CD4-positive, alpha-beta T cell treated with Interleukin-4 for 4 hours (primary cell): Measurements from ENCODE around the gene KAT2A.

Source experiments
- DNase-seq: peaks from one replicate; pipeline ENCODE4 v3.0.0-alpha.2; 2020

The KAT2A gene

GRCh38 chr17:42135151-42135550, 14.0 kb upstream of the KAT2A start:
- no peak for DNase-seq

GRCh38 chr17:42133461-42134041, 12.4 kb upstream of the KAT2A start:
- DNase-seq, result peak; percentile 53

- peak; percentile 13 for DNase-seq
Measured at GRCh38 chr17:42132941-42133340, 11.8 kb upstream of the KAT2A start.

DNA sequence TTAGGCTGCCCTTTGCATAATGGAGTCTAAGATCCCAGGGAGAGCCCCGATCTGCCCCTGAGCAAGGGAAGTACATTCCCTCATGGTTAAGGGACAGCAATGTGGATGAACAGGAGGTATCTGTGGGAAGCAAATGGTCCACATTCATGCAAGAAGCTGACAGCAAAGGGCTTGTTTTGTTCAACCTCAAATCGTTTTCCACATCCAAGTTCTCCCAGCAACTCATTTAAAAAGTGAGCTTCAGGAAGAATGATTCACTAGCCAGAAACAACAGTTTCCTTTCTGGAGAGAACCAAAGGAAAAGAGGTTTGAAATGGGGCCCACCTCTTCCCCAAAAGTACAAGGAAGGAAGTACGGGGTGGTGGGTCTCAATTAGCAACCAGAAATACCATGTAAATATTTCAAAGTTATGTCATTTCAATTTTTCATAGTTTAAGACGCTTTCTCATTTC, 10.8 kb upstream of the KAT2A start:
- DNase-seq, result no peak

DNA sequence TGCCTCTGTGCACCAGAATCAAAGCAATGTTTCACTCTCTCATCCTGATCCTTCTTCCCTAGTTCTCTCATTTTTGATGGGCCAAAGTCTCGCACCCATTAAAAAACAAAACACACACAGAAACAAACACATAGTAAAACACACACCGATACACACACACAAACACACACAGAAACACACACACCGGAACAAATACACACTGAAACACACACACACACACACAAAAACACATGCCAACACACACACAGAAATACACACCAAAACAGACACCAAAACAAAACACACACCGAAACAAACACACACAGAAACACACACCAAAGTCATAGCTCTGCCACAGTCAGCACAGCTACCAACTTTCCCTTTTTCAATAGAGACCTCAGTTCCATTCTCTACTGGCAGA, 10.1 kb upstream of the KAT2A start:
- no peak for DNase-seq

GRCh38 chr17:42130310-42130936, 9.3 kb upstream of the KAT2A start:
- no peak for DNase-seq

DNA sequence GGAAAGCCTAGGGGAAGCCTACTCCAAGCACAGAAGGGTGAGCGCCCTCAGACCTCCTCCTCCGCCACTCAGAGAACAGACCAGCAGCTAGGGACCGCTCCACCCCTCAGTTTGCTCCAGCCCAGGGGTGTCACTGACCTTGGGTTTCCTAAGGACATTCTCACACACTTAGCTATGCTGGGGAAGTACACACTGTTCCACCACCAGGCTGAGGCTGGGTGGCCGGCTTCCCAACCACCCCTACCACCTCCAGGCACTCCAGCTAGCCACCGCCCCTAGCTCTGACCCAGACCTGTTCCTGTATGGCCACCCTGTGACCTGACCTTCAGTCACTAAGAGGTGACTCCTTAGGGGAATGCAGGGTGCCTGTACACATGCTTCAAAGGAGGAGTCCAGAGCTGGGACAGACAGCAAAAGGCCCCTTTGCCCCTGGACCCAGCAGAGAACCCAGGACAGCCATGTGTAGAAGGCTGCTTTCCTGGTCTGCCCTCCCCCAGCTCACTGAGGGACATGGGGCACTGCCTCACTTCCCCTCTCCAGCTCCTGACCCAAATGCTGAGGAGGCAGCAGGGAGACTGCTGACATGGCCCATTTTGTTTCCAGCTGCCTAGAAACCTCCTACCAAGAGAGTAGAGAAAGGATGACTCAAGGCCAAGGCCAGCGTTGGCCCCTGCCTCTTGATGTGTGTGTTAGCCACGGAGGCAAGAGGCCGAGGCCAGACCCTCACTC, 8.1 kb upstream of the KAT2A start:
- DNase-seq, result no peak

DNA sequence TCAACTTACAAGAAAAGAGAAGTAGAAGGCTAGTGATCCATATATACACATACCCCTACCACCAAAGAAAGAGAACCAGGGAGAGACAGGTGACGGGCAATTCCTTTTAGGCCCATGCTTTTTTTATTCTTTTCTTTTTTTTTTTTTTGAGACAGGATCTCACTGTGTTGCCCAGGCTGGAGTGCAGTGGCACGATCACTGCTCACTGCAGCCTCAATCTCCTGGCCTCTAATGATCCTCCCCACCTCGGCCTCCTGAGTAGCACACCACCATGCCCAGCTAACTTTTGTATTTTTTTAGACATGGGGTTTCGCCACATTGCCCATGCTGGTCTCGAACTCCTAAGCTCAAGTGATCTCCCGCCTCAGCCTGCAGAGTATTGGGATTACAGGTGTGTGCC, 6.2 kb upstream of the KAT2A start:
- no peak for DNase-seq

- no peak for DNase-seq
Measured at GRCh38 chr17:42126836-42127235, 5.7 kb upstream of the KAT2A start.

GRCh38 chr17:42125565-42125964, 4.4 kb upstream of the KAT2A start:
- DNase-seq, result no peak

DNA sequence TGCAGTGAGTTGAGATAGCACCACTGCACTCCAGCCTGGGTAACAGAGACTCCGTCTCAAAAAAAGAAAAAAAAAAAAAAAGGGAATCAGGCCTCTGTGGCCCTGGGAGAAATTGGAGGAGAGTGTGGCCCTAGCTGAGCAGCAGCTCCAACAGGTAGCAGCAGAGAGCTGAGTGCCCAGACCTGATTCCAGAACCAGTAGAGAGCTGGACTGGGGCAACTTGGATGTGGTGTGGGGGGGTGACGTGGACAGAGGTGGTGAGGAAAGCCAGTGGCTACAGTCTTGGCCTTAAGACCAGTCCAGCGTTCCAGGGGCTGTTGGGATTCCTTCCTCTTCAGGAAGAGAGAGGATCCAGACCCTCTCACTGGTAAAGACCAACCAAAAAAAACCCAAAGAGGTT, 3.1 kb upstream of the KAT2A start:
- DNase-seq, result no peak

GRCh38 chr17:42122371-42123303, 1.5 kb upstream of the KAT2A start, which contains the start of gene HSPB9:
Gene HSPB9 (plus strand): TSS chr17:42122804. CDS start chr17:42122851, 47 bp downstream.
- DNase-seq, result no peak

- no peak for DNase-seq
Measured at GRCh38 chr17:42120161-42120769, 902 bp downstream of the KAT2A start.

GRCh38 chr17:42119301-42119700, 1.9 kb downstream of the KAT2A start:
- DNase-seq, result no peak

- DNase-seq, result peak; percentile 28
Measured at GRCh38 chr17:42118545-42118944, 2.6 kb downstream of the KAT2A start.

DNA sequence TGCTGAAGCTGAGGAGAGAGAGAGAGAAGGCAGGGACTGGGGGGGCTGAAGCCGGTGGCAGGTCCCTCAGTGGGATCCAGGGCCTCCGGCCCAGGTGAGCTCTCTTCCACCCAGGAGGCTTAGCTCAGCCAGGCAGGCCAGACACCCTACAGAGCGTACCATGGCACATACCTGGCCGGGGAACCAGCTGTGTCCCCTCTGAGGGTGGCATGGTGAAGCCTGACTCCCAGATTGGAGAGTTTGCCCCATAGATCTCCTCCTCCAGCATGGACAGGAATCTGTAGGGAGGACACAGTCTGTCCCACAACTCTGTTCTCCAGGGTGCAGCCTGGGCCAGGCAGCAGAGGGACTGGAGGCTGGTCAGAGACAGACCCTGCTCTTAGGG, 3.0 kb downstream of the KAT2A start:
- no peak for DNase-seq

GRCh38 chr17:42117397-42118125, 3.6 kb downstream of the KAT2A start:
- DNase-seq, result no peak

DNA sequence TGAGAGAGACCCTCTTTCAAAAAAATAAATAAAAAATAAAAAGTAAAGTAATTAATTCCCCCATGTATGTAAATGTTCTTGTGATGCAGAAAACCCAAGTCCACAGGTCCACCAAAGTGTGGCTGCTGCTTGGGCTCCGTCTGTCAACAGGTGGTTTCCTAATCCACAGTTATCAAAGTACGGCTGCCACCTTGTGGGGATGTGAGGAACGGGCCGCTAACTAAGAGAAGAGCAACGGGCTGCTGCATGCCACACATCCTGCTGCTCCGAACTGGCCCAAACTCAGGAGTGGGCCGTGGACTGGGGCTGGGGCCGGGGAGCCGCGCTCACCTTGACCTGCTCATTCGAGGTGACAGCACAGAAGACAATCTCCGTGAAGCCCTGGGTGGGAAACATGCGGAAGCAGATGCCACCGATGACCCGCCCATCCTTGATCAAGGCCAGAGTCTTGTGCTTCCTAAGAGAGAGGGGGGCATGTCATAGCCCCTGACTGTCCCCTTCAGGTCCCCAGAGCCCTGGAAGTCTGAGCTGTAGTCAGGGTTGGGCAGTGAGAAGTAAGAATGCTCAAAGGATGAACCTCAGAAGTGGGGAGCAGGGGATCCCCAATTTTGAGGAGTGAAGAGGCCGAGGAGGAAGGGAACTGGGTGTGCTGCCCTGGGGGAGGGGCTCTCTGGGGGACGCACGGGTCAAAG, 4.3 kb downstream of the KAT2A start:
- peak; percentile 83 for DNase-seq

GRCh38 chr17:42114118-42114517, 7.0 kb downstream of the KAT2A start:
- DNase-seq, result no peak

DNA sequence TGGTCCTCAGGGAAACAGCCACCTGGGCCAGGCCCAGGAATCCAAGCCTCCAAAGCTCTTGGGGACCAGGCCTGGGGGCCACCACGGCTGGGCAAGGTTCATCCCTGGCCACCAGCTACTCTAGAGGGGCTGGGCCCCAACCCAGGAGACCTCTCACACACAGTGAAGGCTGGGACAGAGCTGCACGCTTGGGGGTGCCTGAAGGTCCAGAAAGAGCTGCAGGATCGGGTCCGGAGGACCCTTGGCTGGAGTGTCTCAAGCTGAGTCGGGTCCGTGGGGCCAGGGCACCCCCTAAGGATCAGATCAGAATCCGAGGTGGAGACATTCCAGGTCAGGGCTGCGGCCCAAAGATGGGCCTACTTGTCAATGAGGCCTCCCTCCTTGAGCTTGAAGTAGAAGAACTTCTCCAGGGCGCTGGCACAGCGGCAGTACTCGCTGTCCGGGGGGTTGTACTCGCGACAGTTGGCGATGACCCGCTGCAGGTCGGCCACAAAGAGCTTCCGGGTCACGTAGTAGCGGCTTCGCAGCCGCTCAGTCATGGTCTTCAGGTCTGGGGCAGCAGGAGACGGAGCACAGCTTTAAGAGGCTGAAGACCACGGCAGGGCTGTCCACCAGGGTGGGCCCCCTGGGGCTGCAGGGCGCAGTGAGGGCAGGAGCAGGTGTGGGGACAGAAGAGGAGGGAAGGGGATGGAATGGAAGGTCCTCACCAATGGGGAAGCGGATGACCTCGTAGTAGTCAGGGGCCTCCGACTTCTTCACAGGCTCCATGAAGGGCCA, 7.7 kb downstream of the KAT2A start:
- DNase-seq, result no peak
